CD4-positive, alpha-beta T cell treated with Interleukin-4 for 1 hour (primary cell): ENCODE measurements around the gene OTUD4.

Experiments used
- DNase-seq, 2 donors: peaks; one replicate each; pipeline ENCODE4 v3.0.0-alpha.2; 2020 to 2022

OTUD4 gene

GRCh38 chr4:145103496-145103895, 76.9 kb downstream of the OTUD4 start:
- DNase-seq = no peak

GRCh38 chr4:145102619-145103018, 77.8 kb downstream of the OTUD4 start:
- no peak for DNase-seq

- DNase-seq = no peak
These were observed 79.3 kb downstream of the OTUD4 start for GRCh38 chr4:145101091-145101490.

- no peak for DNase-seq
These were observed 80.7 kb downstream of the OTUD4 start for GRCh38 chr4:145099653-145100052.

- peak; percentile 60 for DNase-seq
These were observed 81.7 kb downstream of the OTUD4 start for GRCh38 chr4:145098675-145099037.

GRCh38 chr4:145097821-145098674, 82.3 kb downstream of the OTUD4 start, which contains the start of the genes ABCE1 and ANAPC10:
ABCE1 (plus strand) TSS chr4:145098311; CDS start chr4:145104413, 6,102 bp downstream.
ANAPC10 (minus strand) TSS chr4:145098196; CDS start chr4:145096099, 2,097 bp downstream.
- DNase-seq = peak; percentile 95 to 96

- DNase-seq = peak in 1 of 2 donors; percentile 11
These were observed 83.0 kb downstream of the OTUD4 start for GRCh38 chr4:145097331-145097820.

- DNase-seq = no peak
These were observed 86.8 kb downstream of the OTUD4 start for GRCh38 chr4:145093638-145094037.

GRCh38 chr4:145090380-145090779, 90.0 kb downstream of the OTUD4 start:
- DNase-seq = no peak

- DNase-seq = no peak
These were observed 96.3 kb downstream of the OTUD4 start for GRCh38 chr4:145083891-145084605.
